ENCODE results near the gene CAPN15. TPM values are rescaled to one million over a fixed set of nuclear protein-coding genes. Genes with fewer than 3 reads are reported as not detected.

The CAPN15 gene
- total and polyA plus RNA-seq, 11 donors, result 12.0 to 35.5 (median 20.3) TPM

- H3K4me3 ChIP-seq, result no peak overlapping the region
- H3K27ac ChIP-seq, result no peak overlapping the region
- WGBS, 4 donors, result 93 to 98% (median 96%) methylated on average over 17 to 27 of the region's 27 CpGs
- peaks cover 1 to 39% (median 12%) of the 10 kb centered on the region in 12 donors for H3K4me1 ChIP-seq
- H3K27me3 ChIP-seq, result no peaks in the 10 kb centered on the region
- TF ChIP-seq CTCF (IDR thresholded peaks at IDR 0.05) (no peak), POLR2A (IDR thresholded peaks at IDR 0.05) (no peak)
- H3K9me3 ChIP-seq, result no peaks in the 10 kb centered on the region
- no peak for DNase-seq
- no peak for ATAC-seq
- intact Hi-C loops (cut with DNase I), result no loop called here
- H3K36me3 ChIP-seq, result peaks cover 0 to 33% (median 4%) of the 10 kb centered on the region in 9 donors
These were observed 7.4 kb downstream of the CAPN15 start for GRCh38 chr16:534856-535445.

- TF ChIP-seq POLR2A (IDR thresholded peaks at IDR 0.05) (no peak), CTCF (IDR thresholded peaks at IDR 0.05) (no peak)
- H3K27me3 ChIP-seq, result no peaks in the 10 kb centered on the region
- no peak overlapping the region for H3K27ac ChIP-seq
- H3K36me3 ChIP-seq, result peaks cover 0 to 33% (median 7%) of the 10 kb centered on the region in 9 donors
- 81 to 91% (median 90%) methylated on average over 27 to 39 of the region's 39 CpGs for WGBS, 4 donors
- H3K4me1 ChIP-seq, result peaks cover 0 to 31% (median 6%) of the 10 kb centered on the region in 12 donors
- peak in 3 of 4 donors; percentile 7 to 47 (median 45) for ATAC-seq
- no peak overlapping the region for H3K4me3 ChIP-seq
- intact Hi-C loops (cut with DNase I), result no loop called here
- H3K9me3 ChIP-seq, result no peaks in the 10 kb centered on the region
- peak in 1 of 5 donors; percentile 51 for DNase-seq
These were observed 8.2 kb downstream of the CAPN15 start for GRCh38 chr16:535446-536405.

- no peak for TF ChIP-seq POLR2A (IDR thresholded peaks at IDR 0.05)
- TF ChIP-seq CTCF (IDR thresholded peaks at IDR 0.05), result no peak
- Histone ChIP-seq H3K4me1 (peaks cover 0 to 27% (median 6%) of the 10 kb centered on the region in 12 donors), H3K9me3 (no peaks in the 10 kb centered on the region), H3K4me3 (no peak overlapping the region), H3K27ac (no peak overlapping the region), H3K27me3 (no peaks in the 10 kb centered on the region), H3K36me3 (peaks cover 0 to 34% (median 7%) of the 10 kb centered on the region in 9 donors)
- DNase-seq (no peak), ATAC-seq (no peak)
- WGBS, 4 donors, result 90 to 95% (median 94%) methylated on average over 17 of the region's 17 CpGs
- intact Hi-C loops (cut with DNase I), result no loop called here
These were observed 9.2 kb downstream of the CAPN15 start for GRCh38 chr16:536746-537145.

Measured in heart left ventricle (tissue), 16 donors.